ENCODE data around the gene CACNA2D2. TPM values are rescaled to one million over a fixed set of nuclear protein-coding genes. Genes with fewer than 3 reads are reported as not detected.

The CACNA2D2 gene
- total RNA-seq, 1 experiment from 2014 or later, result 0.59 TPM

DNA sequence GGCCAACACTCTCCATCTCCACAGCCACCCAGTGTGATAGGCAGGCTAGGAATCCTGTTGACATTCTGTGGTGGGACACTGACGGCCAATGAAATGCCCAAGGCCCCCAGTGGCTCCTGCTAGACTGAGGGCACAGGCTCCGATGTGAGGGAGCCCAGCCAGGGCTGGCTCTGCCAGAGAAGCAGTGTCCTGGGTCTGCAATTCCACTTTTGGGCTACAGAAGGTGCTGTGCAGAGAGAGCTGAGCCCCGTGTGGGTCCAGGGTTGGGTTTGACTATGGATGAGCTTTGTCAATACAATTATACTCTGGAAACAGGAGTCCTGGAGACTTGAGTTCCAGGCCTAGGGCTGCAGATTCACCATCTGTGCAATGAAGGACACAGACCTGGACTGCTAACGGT is 88.4 kb downstream of the CACNA2D2 start:
- no TSS peak for BruUV-seq (replicated peaks)
- intact Hi-C loops (cut with micrococcal nuclease; ENCODE audit: unreplicated experiment) (no loop called here), in situ Hi-C loops (cut with HindIII; ENCODE audit: low pct_unique_long_range_greater_than_20kb, low sequenced_read_pairs) (no loop called here)
- TF ChIP-seq POLR2AphosphoS5 (IDR thresholded peaks at IDR 0.05; ENCODE audit: low read depth, low read length), result no peak
- TF ChIP-seq TCF7L2 (IDR thresholded peaks at IDR 0.05; ENCODE audit: low read depth, low read length), result no peak
- TF ChIP-seq REST (IDR thresholded peaks at IDR 0.05; ENCODE audit: insufficient read depth in 1 of 2, low read depth in 2 of 2, low read length in 1 of 2), result no peak
- TF ChIP-seq, protein P1, sequence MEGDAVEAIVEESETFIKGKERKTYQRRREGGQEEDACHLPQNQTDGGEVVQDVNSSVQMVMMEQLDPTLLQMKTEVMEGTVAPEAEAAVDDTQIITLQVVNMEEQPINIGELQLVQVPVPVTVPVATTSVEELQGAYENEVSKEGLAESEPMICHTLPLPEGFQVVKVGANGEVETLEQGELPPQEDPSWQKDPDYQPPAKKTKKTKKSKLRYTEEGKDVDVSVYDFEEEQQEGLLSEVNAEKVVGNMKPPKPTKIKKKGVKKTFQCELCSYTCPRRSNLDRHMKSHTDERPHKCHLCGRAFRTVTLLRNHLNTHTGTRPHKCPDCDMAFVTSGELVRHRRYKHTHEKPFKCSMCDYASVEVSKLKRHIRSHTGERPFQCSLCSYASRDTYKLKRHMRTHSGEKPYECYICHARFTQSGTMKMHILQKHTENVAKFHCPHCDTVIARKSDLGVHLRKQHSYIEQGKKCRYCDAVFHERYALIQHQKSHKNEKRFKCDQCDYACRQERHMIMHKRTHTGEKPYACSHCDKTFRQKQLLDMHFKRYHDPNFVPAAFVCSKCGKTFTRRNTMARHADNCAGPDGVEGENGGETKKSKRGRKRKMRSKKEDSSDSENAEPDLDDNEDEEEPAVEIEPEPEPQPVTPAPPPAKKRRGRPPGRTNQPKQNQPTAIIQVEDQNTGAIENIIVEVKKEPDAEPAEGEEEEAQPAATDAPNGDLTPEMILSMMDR (IDR thresholded peaks at IDR 0.05), result no peak
- TF ChIP-seq SIN3A (IDR thresholded peaks at IDR 0.05; ENCODE audit: borderline replicate concordance, insufficient read depth, low read depth, low read length), result no peak
- Histone ChIP-seq H3K4me1 (ENCODE audit: control insufficient read depth, insufficient read depth, low read length) (no peaks in the 10 kb centered on the region), H3K36me3 (ENCODE audit: control insufficient read depth, insufficient read depth, low read length) (no peaks in the 10 kb centered on the region), H3K9me3 (ENCODE audit: control insufficient read depth, insufficient read depth, low read depth, low read length) (no peaks in the 10 kb centered on the region), H3K4me3 (ENCODE audit: low read depth in 2 of 2, low read length in 2 of 2) (no peak overlapping the region), H3K27me3 (ENCODE audit: control insufficient read depth, insufficient read depth, low read length) (no peaks in the 10 kb centered on the region), H3K27ac (ENCODE audit: low read length) (no peak overlapping the region)
- CTCF ChIA-PET, result interaction anchor here (0.6 kb wide), 1 partner anchor 36 kb away, joined by 4 read pairs; no protein-coding TSS in a partner anchor
- POLR2A ChIA-PET, result no interaction called here
- 0 out of 2 replicates have a peak, but pooled peaks have one; percentile 10 for ATAC-seq
- DNase-seq (ENCODE audit: low read depth, low spot score), result no peak

- CTCF ChIA-PET, result no interaction called here
- Histone ChIP-seq H3K27ac (ENCODE audit: low read length) (no peak overlapping the region), H3K4me1 (ENCODE audit: control insufficient read depth, insufficient read depth, low read length) (no peaks in the 10 kb centered on the region), H3K9me3 (ENCODE audit: control insufficient read depth, insufficient read depth, low read depth, low read length) (no peaks in the 10 kb centered on the region), H3K27me3 (ENCODE audit: control insufficient read depth, insufficient read depth, low read length) (no peaks in the 10 kb centered on the region), H3K36me3 (ENCODE audit: control insufficient read depth, insufficient read depth, low read length) (no peaks in the 10 kb centered on the region), H3K4me3 (ENCODE audit: low read depth in 2 of 2, low read length in 2 of 2) (no peak overlapping the region)
- TF ChIP-seq SIN3A (IDR thresholded peaks at IDR 0.05; ENCODE audit: borderline replicate concordance, insufficient read depth, low read depth, low read length), result no peak
- no peak for TF ChIP-seq TCF7L2 (IDR thresholded peaks at IDR 0.05; ENCODE audit: low read depth, low read length)
- TF ChIP-seq, protein P1 (IDR thresholded peaks at IDR 0.05), result no peak
- TF ChIP-seq POLR2AphosphoS5 (IDR thresholded peaks at IDR 0.05; ENCODE audit: low read depth, low read length), result no peak
- no peak for TF ChIP-seq REST (IDR thresholded peaks at IDR 0.05; ENCODE audit: insufficient read depth in 1 of 2, low read depth in 2 of 2, low read length in 1 of 2)
- intact Hi-C loops (cut with micrococcal nuclease; ENCODE audit: unreplicated experiment) (no loop called here), in situ Hi-C loops (cut with HindIII; ENCODE audit: low pct_unique_long_range_greater_than_20kb, low sequenced_read_pairs) (no loop called here)
- DNase-seq (ENCODE audit: low read depth, low spot score) (no peak), ATAC-seq (no peak)
- no TSS peak for BruUV-seq (replicated peaks)
- POLR2A ChIA-PET, result no interaction called here
These were observed 88.8 kb downstream of the CACNA2D2 start for GRCh38 chr3:50414616-50415015.
